ENCODE data around the gene SGPL1.
"Not testable (repeated sequence)": the region's sequence is repeated elsewhere in the genome, so short reads cannot be mapped to it uniquely, and the experiment has no call there.

The SGPL1 gene

GRCh38 chr10:70918851-70919530, 103.2 kb downstream of the SGPL1 start:
- DNase-seq (ENCODE audit: low spot score) = no peak
- in situ Hi-C loops (cut with MboI; ENCODE audit: low sequenced_read_pairs, unreplicated experiment) = no loop called here
- no peak for TF ChIP-seq CTCF (IDR thresholded peaks at IDR 0.05; ENCODE audit: borderline replicate concordance, control extremely low read depth, extremely low read depth, insufficient read depth, missing control alignments)

GRCh38 chr10:70919906-70920305, 104.2 kb downstream of the SGPL1 start:
- in situ Hi-C loops (cut with MboI; ENCODE audit: low sequenced_read_pairs, unreplicated experiment) = loop anchor here (10.0 kb wide), 1 partner anchor 285 kb away; no protein-coding TSS in a partner anchor
- not testable (repeated sequence) for DNase-seq (ENCODE audit: low spot score)

- in situ Hi-C loops (cut with MboI; ENCODE audit: low sequenced_read_pairs, unreplicated experiment) = loop anchor here (10.0 kb wide), 1 partner anchor 284 kb away; no protein-coding TSS in a partner anchor
- DNase-seq (ENCODE audit: low spot score) = no peak
- TF ChIP-seq CTCF (IDR thresholded peaks at IDR 0.05; ENCODE audit: borderline replicate concordance, control extremely low read depth, extremely low read depth, insufficient read depth, missing control alignments) = no peak
Measured at GRCh38 chr10:70920519-70920918, 104.8 kb downstream of the SGPL1 start.

GRCh38 chr10:70921285-70921684, 105.5 kb downstream of the SGPL1 start:
- in situ Hi-C loops (cut with MboI; ENCODE audit: low sequenced_read_pairs, unreplicated experiment) = loop anchor here (10.0 kb wide), 1 partner anchor 284 kb away; no protein-coding TSS in a partner anchor
- TF ChIP-seq CTCF (IDR thresholded peaks at IDR 0.05; ENCODE audit: borderline replicate concordance, control extremely low read depth, extremely low read depth, insufficient read depth, missing control alignments) = no peak
- no peak for DNase-seq (ENCODE audit: low spot score)

- DNase-seq (ENCODE audit: low spot score) = no peak
- in situ Hi-C loops (cut with MboI; ENCODE audit: low sequenced_read_pairs, unreplicated experiment) = loop anchor here (10.0 kb wide), 1 partner anchor 281 kb away; no protein-coding TSS in a partner anchor
- TF ChIP-seq CTCF (IDR thresholded peaks at IDR 0.05; ENCODE audit: borderline replicate concordance, control extremely low read depth, extremely low read depth, insufficient read depth, missing control alignments) = no peak
Measured at GRCh38 chr10:70923696-70924095, 107.9 kb downstream of the SGPL1 start.

GRCh38 chr10:70925377-70926225, 109.9 kb downstream of the SGPL1 start:
- peak; percentile 86 for DNase-seq (ENCODE audit: low spot score)
- peak; percentile 82 for TF ChIP-seq CTCF (IDR thresholded peaks at IDR 0.05; ENCODE audit: borderline replicate concordance, control extremely low read depth, extremely low read depth, insufficient read depth, missing control alignments)

More at GRCh38 chr10:70925377-70926225, 109.9 kb downstream of the SGPL1 start:
- in situ Hi-C loops (cut with MboI; ENCODE audit: low sequenced_read_pairs, unreplicated experiment) = loop anchor here (10.0 kb wide), 1 partner anchor 279 kb away; no protein-coding TSS in a partner anchor
